EH (cell line): ENCODE data around the gene SLC24A3.

ENCODE experiments used
- DNase-seq: peaks from one replicate; pipeline ENCODE4 v3.0.0-alpha.2; 2015; ENCODE audit warnings: low read depth

SLC24A3 gene

GRCh38 chr20:19241440-19241839 lies 29.0 kb downstream of the SLC24A3 start:
- DNase-seq: no peak

GRCh38 chr20:19244291-19244690 lies 31.8 kb downstream of the SLC24A3 start:
- no peak for DNase-seq

DNA sequence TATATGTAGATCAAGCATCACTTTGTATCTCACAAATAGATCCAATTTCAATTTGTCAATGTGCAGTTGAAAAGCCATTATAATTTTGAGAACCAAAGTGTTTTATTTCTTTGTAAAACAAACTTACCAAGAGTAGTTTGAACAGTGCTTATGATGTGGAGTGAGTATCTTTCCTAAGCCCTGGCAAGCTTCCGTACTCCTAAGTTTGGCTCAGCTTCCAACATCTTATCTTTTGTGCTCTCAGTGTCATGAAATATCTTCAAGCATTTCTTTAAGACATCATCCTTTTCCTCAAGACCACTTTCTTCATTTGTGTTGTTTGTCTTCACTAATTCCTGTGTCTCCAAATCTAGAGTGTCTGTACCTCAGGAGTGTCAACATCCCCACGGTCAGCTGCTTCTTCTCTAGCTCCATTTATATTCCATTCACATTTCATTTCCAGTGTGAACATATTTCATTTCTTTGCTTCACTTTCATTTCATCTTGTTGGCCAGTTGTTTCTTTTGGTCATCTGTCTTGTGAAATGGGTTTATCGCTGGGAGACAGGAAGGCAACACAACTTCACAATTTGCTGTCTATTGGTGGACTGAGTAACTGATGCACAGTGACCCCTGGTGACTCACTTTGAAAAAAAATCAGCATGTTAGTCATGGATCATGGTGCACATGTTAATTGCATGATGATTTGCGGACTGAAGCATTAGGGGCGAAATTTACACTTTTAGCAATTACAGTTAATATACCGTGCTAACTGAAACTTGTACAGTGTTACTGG lies 36.9 kb downstream of the SLC24A3 start:
- peak; percentile 46 for DNase-seq

DNA sequence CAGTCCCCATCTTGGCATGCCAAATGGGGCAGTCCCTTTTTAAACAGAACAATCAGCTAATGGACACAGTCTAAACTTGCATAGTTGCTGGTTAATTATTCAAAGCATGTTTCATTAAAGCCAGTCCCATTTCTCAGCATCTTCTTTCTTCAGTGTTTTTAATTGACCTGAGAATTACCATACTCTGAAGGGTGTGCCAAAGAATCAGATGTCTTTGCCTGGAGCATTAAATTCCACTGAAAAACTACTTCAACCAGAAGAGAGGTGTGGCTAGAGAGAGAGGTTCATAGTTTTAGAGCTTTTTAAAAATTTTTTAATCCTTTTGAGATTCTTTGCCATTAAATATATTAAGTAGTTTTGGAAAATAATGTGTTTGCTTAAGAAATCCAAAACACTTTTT lies 37.9 kb downstream of the SLC24A3 start:
- peak; percentile 42 for DNase-seq

GRCh38 chr20:19251506-19251905 lies 39.1 kb downstream of the SLC24A3 start:
- DNase-seq: no peak

DNA sequence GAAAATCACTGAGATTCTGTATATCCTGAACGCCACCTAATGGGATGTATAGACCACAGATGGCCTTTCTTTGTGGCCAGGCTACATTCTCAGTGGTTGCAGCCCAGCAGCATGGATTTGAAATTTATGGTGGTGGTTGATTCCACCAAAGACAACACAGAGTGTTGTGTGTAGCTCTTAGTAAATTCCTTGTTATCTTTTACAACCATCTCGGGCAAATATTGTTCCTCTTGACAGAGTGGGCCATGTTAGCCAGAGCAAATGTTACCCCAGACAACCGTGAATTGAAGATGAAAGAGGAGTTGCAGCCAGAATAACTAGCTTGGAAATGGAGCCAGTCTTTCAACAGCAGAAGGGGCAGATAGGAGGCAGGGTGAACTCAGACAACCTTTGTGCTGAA lies 39.5 kb downstream of the SLC24A3 start:
- no peak for DNase-seq

GRCh38 chr20:19252451-19253120 lies 40.1 kb downstream of the SLC24A3 start:
- peak; percentile 90 for DNase-seq

- peak; percentile 67 for DNase-seq
These were observed 40.9 kb downstream of the SLC24A3 start for GRCh38 chr20:19253316-19253715.

- peak; percentile 89 for DNase-seq
These were observed 41.7 kb downstream of the SLC24A3 start for GRCh38 chr20:19253916-19254820.

- DNase-seq: peak; percentile 29
These were observed 42.5 kb downstream of the SLC24A3 start for GRCh38 chr20:19254956-19255355.

DNA sequence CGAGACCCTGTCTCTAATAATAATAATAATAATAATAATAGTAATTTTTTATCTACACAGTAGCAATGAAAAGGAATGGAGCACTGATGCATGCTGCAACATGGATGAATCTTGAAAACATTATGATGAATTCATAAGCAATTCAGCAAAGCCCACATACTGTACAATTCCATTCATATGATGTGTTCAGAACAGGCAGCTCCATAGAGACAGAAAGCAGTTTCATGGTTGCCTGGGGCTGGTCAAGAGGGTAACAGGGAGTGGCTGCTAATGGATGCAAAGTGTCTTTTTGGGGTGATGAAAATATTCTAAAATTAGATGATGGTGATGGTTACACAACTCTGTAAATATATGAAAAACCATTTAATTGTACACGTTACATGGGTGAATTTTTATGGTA lies 43.6 kb downstream of the SLC24A3 start:
- peak; percentile 68 for DNase-seq

DNA sequence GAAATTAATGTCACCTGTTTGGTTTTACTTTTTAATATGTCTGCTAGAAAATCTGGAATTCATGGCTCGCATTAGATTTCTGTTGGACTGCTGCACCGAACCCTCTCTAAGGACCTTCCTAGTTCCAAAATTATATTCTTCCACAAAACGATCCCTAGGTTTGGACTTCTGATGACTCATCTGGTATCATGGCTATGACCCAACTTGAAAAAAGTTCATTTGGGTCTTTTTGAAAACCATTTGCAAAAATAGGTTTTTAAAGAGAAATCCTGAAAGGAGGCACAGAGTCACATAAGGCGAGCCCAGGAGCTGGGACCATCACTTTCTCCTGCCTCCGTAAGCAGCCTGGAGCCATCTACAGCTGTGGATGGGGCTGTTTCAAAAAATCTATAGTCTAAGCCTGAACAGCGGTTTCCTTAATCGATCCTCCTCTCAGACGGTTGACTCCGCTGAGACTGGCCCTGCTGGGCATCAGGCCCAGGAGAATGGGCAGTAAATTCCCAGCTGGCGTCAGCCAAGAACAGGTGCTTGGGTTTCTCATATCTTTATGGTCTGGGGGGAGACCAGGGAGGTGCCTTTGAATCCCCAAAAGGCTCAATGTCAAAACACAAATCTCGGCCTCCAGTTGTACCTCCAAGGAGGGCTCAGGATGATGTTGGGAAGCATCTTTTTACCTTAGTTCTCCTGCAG lies 44.6 kb downstream of the SLC24A3 start:
- DNase-seq: no peak

DNA sequence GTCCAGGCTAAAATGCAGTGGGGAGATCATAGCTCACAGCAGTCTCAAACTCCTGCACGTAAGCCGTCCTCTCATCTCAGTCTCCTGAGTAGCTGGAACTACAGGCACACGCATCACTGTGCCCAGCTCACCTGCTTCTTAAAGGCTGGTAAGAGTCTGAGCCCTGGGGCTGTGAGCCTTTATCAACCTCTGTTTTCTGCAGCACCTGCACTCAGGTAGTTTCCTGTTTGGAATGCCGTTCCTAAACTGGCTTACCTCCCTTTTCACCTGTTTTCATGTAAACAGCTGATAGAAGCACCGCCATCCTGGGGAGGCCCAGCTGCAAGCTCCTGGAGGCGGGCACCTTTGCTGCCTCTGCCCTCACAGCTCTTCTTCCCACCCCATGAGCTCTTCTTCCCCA lies 45.4 kb downstream of the SLC24A3 start:
- no peak for DNase-seq

DNA sequence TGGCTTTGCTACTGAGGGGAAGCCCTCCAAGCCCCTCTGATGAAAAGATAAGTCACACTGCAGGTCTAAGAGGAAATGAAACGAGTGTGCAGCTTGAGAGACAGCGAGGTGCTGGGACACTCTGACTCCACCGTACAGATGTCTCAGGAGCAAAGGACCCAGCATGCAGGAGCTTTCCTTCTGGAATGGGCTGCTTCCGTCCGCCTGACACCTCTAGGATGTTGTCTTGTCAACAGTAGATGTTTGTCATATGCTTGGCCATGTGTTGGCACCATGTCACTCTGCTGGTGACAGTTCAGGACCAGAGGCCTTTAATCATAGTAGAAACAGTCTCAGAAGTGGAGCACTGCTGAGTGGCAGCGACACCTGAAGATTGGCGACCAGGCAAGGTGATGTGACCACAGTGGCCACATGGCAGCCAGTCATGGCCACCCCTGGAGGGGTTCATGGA lies 46.7 kb downstream of the SLC24A3 start:
- no peak for DNase-seq

- DNase-seq: peak; percentile 87
These were observed 48.1 kb downstream of the SLC24A3 start for GRCh38 chr20:19260412-19261090.

DNA sequence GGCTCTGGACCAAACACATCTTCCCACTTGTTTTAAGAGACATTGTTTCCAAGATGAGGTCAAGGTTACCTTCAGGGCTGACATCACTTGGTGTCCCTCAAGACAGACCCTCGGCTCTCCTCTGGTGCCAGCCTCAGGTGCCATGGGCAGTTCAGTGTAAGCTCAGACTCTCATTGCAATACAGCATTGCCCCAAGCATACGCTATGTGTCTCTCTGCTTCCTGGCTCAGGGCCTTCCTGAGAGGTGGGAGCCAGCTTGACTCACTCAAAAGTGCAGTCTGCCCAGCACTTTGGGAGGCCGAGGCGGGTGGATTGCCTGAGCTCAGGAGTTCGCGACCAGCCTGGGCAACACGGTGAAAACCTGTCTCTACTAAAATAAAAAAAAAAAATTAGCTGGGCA lies 51.7 kb downstream of the SLC24A3 start:
- no peak for DNase-seq

GRCh38 chr20:19265646-19266374 lies 53.4 kb downstream of the SLC24A3 start:
- peak; percentile 18 for DNase-seq

DNA sequence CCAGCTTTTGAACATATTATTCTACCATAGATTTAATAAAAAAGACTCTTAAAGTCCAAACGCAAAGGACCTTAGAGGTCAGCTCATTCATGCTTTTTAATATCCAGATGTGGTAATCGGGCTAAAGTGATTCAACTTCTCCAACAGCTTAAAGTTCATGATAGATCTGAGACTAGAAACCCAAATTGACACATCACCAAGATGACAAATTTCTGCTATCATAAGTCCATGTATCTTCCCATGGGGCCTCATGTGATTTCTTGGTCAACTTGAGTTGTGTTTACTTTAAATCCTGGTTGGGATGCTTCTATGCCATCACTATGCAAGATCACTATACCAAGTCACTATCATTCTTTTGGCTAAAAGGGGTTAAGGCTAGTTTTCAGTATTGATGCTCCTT lies 56.0 kb downstream of the SLC24A3 start:
- DNase-seq: no peak

- peak; percentile 83 for DNase-seq
These were observed 57.4 kb downstream of the SLC24A3 start for GRCh38 chr20:19269737-19270340.
